Measurements from ENCODE around the gene RFC2.

RFC2 gene

GRCh38 chr7:74254129-74254857, at the start of gene RFC2:
RFC2 (minus strand) TSS chr7:74254399; CDS start chr7:74254383, 16 bp downstream.
- FAIRE-seq: peak; percentile 47

- FAIRE-seq: no peak
Observed at GRCh38 chr7:74302745-74303221, 48.6 kb upstream of the RFC2 start.

DNA sequence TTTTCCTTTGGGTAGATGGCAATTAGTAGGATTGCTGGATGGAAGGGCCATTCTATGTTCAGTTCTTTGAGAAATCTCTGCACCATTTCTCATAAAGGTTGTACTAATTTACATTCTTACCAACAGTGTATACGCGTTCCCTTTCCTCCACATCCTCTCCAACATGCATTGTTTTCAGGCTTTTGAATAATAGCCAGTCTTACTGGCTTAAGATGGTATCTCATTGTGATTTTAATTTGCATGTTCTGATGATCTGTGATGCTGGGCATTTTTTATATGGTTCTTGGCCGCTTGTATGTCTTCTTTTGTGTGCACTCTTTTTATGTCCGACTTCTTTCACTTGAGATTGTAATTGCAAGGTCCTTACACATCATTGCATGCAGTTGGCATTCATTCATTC, 46.7 kb upstream of the RFC2 start:
- no peak for FAIRE-seq

DNA sequence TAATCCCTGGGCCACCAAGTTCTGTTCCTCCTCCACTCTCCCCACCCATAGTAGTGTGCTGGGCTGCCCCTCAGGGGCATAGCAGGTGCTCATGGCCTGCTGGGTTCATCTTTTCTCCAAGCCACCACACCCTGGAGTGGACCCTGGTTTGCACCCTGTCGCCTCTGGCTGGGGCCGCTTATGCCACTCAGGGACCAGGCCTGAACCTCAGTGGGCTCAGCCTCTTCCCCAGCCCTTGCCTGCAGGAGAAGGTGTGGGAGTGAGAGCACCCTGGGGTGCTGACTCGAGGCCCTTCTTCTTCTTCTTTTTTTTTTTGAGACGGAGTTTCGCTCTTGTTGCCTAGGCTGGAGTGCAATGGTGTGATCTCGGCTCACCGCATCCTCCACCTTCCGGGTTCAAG, 45.2 kb upstream of the RFC2 start:
- FAIRE-seq: no peak

DNA sequence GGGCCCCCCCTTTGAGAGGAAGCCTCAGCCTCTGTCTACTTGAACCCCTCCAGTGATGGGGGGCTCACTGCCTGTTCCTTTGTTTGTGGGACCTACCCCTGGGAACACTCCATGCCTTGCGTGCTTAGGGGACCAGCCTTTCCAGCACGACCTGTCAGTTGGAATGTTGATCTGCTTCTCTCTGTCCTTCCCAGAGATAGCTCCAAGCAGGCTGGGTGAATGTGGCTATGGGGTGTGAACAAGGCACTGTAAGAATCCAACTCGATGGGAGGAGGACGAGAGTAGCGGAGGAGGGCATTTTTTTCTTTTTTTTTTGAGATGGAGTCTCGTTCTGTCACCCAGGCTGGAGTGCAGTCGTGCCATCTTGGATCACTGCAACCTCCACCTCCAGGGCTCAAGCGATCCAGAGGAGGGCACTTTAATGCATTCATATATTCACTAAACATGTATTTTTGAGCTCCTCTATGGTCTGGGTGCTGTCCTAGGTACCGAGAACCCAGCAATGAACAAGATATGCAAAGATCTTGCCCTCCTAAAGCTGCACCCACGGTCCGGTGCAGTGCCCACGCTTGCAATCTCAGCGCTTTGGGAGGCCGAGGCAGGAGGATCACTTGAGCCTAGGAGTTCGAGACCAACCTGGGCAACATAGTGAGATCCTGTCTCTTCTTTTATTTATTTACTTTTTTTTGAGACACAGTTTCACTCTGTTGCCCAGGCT, 43.5 kb upstream of the RFC2 start:
- FAIRE-seq: no peak

GRCh38 chr7:74294191-74294998, 40.2 kb upstream of the RFC2 start:
- FAIRE-seq: no peak

DNA sequence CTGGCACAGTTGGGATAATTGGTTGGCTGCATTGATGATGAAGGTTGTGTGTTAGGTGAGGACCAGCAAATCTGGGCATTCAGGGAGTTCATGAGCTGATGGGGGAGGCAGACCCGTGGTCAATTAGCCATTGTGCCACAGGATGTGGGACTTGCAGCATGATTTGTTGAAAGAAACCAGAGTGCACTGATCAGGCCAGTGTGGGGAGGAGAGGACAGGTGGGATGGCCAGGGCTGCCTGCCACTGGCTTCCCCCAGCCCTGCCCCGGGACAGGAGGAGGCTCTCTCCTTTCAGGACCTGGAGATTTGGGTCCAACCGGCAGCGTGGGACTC, 39.3 kb upstream of the RFC2 start:
- FAIRE-seq: no peak

- FAIRE-seq: no peak
Observed at GRCh38 chr7:74292757-74293576, 38.8 kb upstream of the RFC2 start.

GRCh38 chr7:74291535-74291934, 37.3 kb upstream of the RFC2 start:
- no peak for FAIRE-seq

GRCh38 chr7:74290981-74291441, 36.8 kb upstream of the RFC2 start:
- FAIRE-seq: no peak

DNA sequence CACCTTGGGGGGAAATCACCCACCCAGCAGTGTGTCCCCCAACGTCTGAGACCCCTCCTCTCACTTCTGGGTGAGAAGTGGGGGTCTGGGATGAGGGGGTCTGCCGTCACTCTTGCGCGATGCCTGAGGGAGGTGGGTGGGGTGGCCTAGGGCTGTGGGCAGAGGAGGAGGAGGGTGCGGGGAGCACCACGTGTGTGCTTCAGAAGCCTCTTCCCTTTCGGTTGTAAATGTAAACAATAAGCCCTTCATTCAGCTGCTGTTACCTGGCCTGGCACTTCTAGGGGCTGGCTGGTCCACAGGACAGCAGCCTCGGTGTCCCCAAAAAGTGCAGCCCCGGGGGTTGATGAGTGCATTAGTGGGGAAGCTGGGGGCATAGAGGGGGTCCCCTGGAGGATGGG, 36.4 kb upstream of the RFC2 start:
- FAIRE-seq: no peak

DNA sequence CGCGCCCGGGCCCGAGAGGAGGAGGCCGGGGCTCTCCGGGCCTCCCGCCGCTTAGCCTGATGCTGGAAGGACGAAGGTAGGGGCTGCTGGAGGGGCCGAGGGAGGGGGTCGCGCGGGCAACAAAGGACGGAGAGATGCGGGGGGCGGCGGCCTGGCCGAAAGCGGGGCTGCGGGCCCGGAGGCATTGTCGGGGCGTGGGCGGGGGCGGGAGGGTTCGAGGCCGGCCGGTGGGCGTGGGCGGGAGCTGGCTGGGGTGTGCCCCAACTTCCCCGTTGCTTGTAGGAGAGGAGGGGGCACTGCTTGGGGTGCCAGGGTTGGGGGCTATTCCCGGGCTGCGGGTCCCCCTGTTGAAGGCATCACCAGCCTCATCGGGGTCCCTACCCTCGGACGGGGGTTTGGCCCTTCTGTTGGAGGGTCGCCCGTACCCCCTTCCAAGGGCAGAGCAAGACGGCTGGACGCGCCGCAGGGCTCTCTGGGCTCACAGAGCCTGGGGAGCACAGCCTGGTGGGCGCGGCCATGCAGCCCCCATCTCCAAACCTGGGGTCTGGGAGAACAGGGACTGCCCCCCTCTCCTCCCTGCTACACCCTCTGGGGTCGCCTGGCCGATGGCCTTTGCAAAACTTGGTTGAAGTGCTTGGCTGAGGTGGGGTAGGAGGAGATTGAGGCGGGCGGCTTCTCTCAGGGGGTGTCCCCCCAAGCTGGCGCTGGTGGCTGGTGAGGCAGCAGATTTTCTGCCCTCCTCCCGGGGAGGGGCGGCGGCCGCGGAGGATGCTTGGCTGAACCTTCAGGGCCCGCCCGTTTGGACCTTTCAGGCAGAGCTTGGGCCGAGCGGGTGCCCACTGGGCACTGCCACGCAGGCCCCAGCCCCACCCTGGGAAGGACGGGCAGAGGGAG, 35.7 kb upstream of the RFC2 start:
- FAIRE-seq: no peak

- no peak for FAIRE-seq
Observed at GRCh38 chr7:74289018-74289658, 34.9 kb upstream of the RFC2 start, which contains the start of gene CLIP2. CLIP2 (plus strand) TSS chr7:74289407; CDS start chr7:74317547, 28,140 bp downstream.

GRCh38 chr7:74288034-74288881, 34.1 kb upstream of the RFC2 start:
- no peak for FAIRE-seq

DNA sequence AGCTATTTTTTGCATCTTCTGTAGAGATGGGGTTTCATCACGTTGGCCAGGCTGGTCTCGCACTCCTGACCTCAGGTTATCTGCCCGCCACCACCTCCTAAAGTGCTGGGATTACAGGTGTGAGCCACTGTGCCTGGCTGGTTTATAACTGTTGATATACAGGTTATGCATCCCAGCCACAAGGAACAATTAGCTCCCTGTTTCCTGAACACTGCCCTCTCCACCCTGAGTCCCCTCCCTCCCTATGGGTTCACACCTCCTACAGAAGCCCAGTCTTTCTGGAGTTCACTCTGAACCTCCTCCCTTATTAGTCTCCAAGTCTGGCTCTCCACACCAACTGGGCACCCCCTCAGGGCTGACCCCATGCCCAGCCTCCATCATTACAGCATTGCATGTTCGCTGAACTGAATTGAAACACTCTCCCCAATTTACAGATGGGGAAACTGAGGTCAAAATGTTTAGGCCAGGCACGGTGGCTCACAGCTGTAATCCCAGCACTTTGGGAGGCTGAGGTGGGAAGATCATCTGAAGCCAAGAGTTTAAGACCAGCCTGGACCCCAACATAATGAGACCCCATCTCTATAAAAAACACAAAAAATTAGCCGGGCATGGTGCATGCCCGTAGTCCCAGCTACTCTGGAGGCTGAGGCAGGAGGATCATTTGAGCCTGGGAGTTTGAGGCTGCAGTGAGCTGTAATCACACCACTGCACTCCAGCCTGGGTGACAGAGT, 33.3 kb upstream of the RFC2 start:
- no peak for FAIRE-seq

DNA sequence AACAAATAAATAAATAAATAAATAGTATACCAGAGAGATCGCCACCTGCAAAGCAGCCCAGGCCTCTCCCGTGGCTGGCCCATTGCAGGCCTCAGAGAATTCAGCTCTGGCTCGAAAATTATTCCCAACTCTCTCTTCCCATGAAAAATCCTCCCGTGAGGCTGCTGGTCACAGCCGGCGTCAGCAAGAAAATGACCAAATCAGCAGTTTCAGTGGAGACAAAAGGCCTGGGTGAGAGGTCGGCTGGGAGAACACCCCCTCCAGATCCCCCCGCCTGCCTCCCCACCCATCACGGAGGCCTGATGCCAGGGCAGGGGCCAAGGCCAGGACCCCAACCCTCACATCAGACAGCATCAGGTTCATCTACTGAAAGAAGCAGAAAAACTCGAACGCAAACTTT, 31.9 kb upstream of the RFC2 start:
- no peak for FAIRE-seq

GRCh38 chr7:74284781-74285259, 30.6 kb upstream of the RFC2 start:
- no peak for FAIRE-seq

- no peak for FAIRE-seq
Observed at GRCh38 chr7:74283858-74284447, 29.8 kb upstream of the RFC2 start.

Data from A204.1 (cell line).